ENCODE results near the gene TOMM20. TPM values are rescaled to one million over a fixed set of nuclear protein-coding genes. Genes with fewer than 3 reads are reported as not detected.

TOMM20 gene
- total RNA-seq, 1 experiment from 2014 or later = 184 TPM

DNA sequence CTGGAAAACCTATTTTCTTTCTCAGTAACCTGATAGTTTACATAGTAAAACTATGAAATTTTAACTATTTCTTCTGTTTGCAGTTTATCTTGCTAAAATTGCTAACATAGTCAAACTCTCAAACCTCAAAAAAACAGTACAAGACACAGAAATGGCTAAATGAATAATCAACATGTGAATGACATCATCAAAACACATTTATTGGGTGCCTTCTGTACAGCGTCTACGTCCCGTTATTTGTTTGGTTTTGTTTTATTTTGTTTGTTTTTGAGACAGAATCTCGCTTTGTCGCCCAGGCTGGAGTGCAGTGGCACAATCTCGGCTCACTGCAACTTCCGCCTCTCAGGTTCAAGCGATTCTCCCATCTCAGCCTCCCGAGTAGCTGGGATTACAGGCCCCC is 21.2 kb upstream of the TOMM20 start:
- no peak overlapping the region for H3K4me3 Mint-ChIP-seq
- peaks cover 77% of the 10 kb centered on the region for H3K36me3 Mint-ChIP-seq
- DNase-seq (ENCODE audit: low spot score) (no peak), ATAC-seq (no peak)
- H3K27ac Mint-ChIP-seq = no peak overlapping the region
- CTCF ChIA-PET = no interaction called here
- TF ChIP-seq, protein P1, sequence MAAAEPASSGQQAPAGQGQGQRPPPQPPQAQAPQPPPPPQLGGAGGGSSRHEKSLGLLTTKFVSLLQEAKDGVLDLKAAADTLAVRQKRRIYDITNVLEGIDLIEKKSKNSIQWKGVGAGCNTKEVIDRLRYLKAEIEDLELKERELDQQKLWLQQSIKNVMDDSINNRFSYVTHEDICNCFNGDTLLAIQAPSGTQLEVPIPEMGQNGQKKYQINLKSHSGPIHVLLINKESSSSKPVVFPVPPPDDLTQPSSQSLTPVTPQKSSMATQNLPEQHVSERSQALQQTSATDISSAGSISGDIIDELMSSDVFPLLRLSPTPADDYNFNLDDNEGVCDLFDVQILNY (CRISPR knock-in tag; IDR thresholded peaks at IDR 0.05) = no peak
- no peak for TF ChIP-seq NFATC4 (CRISPR knock-in tag; IDR thresholded peaks at IDR 0.05)
- TF ChIP-seq GABPB1 (CRISPR knock-in tag; IDR thresholded peaks at IDR 0.05) = no peak
- no peak for TF ChIP-seq MYBL2 (CRISPR knock-in tag; IDR thresholded peaks at IDR 0.05)
- TF ChIP-seq, protein P2, sequence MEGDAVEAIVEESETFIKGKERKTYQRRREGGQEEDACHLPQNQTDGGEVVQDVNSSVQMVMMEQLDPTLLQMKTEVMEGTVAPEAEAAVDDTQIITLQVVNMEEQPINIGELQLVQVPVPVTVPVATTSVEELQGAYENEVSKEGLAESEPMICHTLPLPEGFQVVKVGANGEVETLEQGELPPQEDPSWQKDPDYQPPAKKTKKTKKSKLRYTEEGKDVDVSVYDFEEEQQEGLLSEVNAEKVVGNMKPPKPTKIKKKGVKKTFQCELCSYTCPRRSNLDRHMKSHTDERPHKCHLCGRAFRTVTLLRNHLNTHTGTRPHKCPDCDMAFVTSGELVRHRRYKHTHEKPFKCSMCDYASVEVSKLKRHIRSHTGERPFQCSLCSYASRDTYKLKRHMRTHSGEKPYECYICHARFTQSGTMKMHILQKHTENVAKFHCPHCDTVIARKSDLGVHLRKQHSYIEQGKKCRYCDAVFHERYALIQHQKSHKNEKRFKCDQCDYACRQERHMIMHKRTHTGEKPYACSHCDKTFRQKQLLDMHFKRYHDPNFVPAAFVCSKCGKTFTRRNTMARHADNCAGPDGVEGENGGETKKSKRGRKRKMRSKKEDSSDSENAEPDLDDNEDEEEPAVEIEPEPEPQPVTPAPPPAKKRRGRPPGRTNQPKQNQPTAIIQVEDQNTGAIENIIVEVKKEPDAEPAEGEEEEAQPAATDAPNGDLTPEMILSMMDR (IDR thresholded peaks at IDR 0.05) = no peak
- TF ChIP-seq NFYB (CRISPR knock-in tag; conservative IDR thresholded peaks at IDR 0.05; ENCODE audit: low read depth) = no peak
- TF ChIP-seq ESRRA (CRISPR knock-in tag; IDR thresholded peaks at IDR 0.05; ENCODE audit: borderline replicate concordance) = no peak
- TF ChIP-seq, protein P3, sequence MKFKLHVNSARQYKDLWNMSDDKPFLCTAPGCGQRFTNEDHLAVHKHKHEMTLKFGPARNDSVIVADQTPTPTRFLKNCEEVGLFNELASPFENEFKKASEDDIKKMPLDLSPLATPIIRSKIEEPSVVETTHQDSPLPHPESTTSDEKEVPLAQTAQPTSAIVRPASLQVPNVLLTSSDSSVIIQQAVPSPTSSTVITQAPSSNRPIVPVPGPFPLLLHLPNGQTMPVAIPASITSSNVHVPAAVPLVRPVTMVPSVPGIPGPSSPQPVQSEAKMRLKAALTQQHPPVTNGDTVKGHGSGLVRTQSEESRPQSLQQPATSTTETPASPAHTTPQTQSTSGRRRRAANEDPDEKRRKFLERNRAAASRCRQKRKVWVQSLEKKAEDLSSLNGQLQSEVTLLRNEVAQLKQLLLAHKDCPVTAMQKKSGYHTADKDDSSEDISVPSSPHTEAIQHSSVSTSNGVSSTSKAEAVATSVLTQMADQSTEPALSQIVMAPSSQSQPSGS (CRISPR knock-in tag; IDR thresholded peaks at IDR 0.05; ENCODE audit: borderline replicate concordance, low read depth) = no peak
- TF ChIP-seq ZNF396 (CRISPR knock-in tag; IDR thresholded peaks at IDR 0.05; ENCODE audit: borderline replicate concordance) = no peak
- TF ChIP-seq SOX15 (CRISPR knock-in tag; IDR thresholded peaks at IDR 0.05) = no peak
- TF ChIP-seq FOXK1 (CRISPR knock-in tag; IDR thresholded peaks at IDR 0.05) = no peak
- TF ChIP-seq MXD4 (CRISPR knock-in tag; IDR thresholded peaks at IDR 0.05; ENCODE audit: borderline replicate concordance) = no peak
- TF ChIP-seq TEAD1 (CRISPR knock-in tag; IDR thresholded peaks at IDR 0.05) = no peak
- TF ChIP-seq CREB1 (CRISPR knock-in tag; IDR thresholded peaks at IDR 0.05) = no peak
- TF ChIP-seq FOXJ3 (CRISPR knock-in tag; IDR thresholded peaks at IDR 0.05; ENCODE audit: borderline replicate concordance) = no peak
- TF ChIP-seq, protein P4, sequence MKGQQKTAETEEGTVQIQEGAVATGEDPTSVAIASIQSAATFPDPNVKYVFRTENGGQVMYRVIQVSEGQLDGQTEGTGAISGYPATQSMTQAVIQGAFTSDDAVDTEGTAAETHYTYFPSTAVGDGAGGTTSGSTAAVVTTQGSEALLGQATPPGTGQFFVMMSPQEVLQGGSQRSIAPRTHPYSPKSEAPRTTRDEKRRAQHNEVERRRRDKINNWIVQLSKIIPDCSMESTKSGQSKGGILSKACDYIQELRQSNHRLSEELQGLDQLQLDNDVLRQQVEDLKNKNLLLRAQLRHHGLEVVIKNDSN (CRISPR knock-in tag; IDR thresholded peaks at IDR 0.05) = no peak
- no peak for TF ChIP-seq FOXP1 (CRISPR knock-in tag; IDR thresholded peaks at IDR 0.05; ENCODE audit: borderline replicate concordance)
- TF ChIP-seq, protein P5, sequence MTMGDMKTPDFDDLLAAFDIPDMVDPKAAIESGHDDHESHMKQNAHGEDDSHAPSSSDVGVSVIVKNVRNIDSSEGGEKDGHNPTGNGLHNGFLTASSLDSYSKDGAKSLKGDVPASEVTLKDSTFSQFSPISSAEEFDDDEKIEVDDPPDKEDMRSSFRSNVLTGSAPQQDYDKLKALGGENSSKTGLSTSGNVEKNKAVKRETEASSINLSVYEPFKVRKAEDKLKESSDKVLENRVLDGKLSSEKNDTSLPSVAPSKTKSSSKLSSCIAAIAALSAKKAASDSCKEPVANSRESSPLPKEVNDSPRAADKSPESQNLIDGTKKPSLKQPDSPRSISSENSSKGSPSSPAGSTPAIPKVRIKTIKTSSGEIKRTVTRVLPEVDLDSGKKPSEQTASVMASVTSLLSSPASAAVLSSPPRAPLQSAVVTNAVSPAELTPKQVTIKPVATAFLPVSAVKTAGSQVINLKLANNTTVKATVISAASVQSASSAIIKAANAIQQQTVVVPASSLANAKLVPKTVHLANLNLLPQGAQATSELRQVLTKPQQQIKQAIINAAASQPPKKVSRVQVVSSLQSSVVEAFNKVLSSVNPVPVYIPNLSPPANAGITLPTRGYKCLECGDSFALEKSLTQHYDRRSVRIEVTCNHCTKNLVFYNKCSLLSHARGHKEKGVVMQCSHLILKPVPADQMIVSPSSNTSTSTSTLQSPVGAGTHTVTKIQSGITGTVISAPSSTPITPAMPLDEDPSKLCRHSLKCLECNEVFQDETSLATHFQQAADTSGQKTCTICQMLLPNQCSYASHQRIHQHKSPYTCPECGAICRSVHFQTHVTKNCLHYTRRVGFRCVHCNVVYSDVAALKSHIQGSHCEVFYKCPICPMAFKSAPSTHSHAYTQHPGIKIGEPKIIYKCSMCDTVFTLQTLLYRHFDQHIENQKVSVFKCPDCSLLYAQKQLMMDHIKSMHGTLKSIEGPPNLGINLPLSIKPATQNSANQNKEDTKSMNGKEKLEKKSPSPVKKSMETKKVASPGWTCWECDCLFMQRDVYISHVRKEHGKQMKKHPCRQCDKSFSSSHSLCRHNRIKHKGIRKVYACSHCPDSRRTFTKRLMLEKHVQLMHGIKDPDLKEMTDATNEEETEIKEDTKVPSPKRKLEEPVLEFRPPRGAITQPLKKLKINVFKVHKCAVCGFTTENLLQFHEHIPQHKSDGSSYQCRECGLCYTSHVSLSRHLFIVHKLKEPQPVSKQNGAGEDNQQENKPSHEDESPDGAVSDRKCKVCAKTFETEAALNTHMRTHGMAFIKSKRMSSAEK (CRISPR knock-in tag; IDR thresholded peaks at IDR 0.05; ENCODE audit: borderline replicate concordance) = no peak
- POLR2A ChIA-PET = interaction anchor here (0.6 kb wide), 1 partner anchor 45 kb away, joined by 3 read pairs; no protein-coding TSS in a partner anchor
- no peaks in the 10 kb centered on the region for H3K27me3 Mint-ChIP-seq (ENCODE audit: low read depth)
- H3K9me3 Mint-ChIP-seq = no peaks in the 10 kb centered on the region
- H3K4me1 Mint-ChIP-seq = no peaks in the 10 kb centered on the region

DNA sequence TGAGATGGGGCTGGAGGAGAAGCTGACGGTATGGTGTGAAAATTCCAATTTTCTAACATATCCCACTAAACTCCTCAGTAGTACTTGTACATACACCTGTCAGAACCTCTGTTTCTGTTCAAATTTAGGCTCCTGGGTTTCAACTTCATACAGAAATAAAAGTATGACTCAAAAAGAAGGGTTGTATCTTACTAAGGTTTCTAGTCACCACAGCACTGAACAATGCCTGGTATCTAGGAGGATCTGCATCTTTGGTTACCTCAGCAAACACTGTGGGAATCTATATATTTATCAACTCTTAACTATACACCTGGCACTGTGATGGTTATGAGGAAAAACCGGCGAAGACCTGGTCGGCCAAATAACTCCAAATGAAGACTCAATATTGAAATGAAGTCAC is 18.6 kb upstream of the TOMM20 start:
- ATAC-seq (no peak), DNase-seq (ENCODE audit: low spot score) (no peak)
- TF ChIP-seq, protein P6, sequence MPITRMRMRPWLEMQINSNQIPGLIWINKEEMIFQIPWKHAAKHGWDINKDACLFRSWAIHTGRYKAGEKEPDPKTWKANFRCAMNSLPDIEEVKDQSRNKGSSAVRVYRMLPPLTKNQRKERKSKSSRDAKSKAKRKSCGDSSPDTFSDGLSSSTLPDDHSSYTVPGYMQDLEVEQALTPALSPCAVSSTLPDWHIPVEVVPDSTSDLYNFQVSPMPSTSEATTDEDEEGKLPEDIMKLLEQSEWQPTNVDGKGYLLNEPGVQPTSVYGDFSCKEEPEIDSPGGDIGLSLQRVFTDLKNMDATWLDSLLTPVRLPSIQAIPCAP (CRISPR knock-in tag; IDR thresholded peaks at IDR 0.05) = no peak
- TF ChIP-seq, protein P7, sequence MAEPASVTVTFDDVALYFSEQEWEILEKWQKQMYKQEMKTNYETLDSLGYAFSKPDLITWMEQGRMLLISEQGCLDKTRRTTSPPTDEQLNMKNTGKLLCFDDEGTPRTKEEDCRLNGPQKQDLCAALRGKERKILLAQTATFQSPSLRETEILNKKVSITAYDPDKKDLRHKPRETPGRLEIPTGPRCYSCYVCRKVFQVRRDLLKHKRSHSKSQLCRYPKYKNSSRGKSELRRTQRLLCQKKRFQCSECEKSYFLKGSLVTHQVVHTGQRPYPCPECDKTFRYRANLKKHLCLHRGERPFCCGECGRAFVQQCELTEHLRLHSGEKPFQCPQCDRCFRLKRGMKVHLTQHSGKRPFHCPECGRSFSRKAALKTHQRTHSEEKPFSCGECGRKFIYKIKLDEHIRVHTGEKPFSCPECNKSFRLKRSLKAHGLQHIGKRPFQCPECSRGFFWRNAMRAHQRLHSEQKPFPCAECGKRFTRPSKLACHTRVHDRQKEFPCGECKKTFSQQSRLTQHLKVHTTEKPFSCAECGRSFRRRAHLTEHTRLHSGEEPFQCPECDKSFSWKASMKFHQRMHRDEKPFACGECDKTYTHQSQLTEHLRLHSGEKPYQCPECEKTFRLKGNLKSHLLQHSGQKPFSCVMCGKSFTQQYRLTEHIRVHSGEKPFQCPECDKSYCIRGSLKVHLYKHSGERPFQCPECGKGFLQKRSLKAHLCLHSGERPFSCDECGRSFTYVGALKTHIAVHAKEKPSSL (CRISPR knock-in tag; conservative IDR thresholded peaks at IDR 0.05) = no peak
- TF ChIP-seq ZBTB21 (CRISPR knock-in tag; IDR thresholded peaks at IDR 0.05; ENCODE audit: borderline replicate concordance) (no peak), TCF7 (CRISPR knock-in tag; IDR thresholded peaks at IDR 0.05; ENCODE audit: low read depth) (no peak), JUN (CRISPR knock-in tag; IDR thresholded peaks at IDR 0.05) (no peak), ZNF423 (CRISPR knock-in tag; IDR thresholded peaks at IDR 0.05) (no peak), TP53 (CRISPR knock-in tag; IDR thresholded peaks at IDR 0.05) (no peak), HMGA2 (CRISPR knock-in tag; IDR thresholded peaks at IDR 0.05) (no peak)
- Mint-ChIP-seq H3K27ac (no peak overlapping the region), H3K4me1 (no peaks in the 10 kb centered on the region), H3K9me3 (no peaks in the 10 kb centered on the region), H3K4me3 (no peak overlapping the region), H3K27me3 (ENCODE audit: low read depth) (no peaks in the 10 kb centered on the region), H3K36me3 (peaks cover 72% of the 10 kb centered on the region)
- ChIA-PET CTCF (no interaction called here), POLR2A (no interaction called here)
